ENCODE results near the gene LIN7A. TPM values are rescaled to one million over a fixed set of nuclear protein-coding genes. Genes with fewer than 3 reads are reported as not detected.

LIN7A gene, protein sequence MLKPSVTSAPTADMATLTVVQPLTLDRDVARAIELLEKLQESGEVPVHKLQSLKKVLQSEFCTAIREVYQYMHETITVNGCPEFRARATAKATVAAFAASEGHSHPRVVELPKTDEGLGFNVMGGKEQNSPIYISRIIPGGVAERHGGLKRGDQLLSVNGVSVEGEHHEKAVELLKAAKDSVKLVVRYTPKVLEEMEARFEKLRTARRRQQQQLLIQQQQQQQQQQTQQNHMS
- total RNA-seq (2021) (10.0 and 10.7 TPM in 2 replicates), Bru-seq, nascent RNA (percentile 61 among the genes with signal in this experiment), BruChase-seq, experiment 1, labeled RNA remaining after a 2-hour chase (percentile 49 among the genes with signal in this experiment), BruChase-seq, experiment 2, labeled RNA remaining after a 6-hour chase (percentile 49 among the genes with signal in this experiment)
- long read RNA-seq, full-length matches to known transcripts: 8 of 10 reads
- long read RNA-seq, partial matches to known transcripts: 1 of 10 reads
- long read RNA-seq, other reads (novel, unspliced or antisense): 1 of 10 reads

GRCh38 chr12:80937391-80938238 is at the start of gene LIN7A:
TSS of gene LIN7A (minus strand) at chr12:80937934. CDS start at chr12:80937722, 212 bp downstream.
- DNase-seq (ENCODE audit: low spot score): peak; percentile 78
- TF ChIP-seq EZH2 (IDR thresholded peaks at IDR 0.05; ENCODE audit: borderline replicate concordance, low read depth, low read length, poor library complexity, severe bottlenecking) (no peak), CTCF (conservative IDR thresholded peaks at IDR 0.05; ENCODE audit: low read depth, low read length) (no peak)
- BruUV-seq (replicated peaks): no TSS peak
- intact Hi-C loops (cut with micrococcal nuclease; ENCODE audit: unreplicated experiment): loop anchor here (5.0 to 10.0 kb wide), 3 partner anchors 80 to 743 kb away; no protein-coding TSS in a partner anchor
- H3K27me3 ChIP-seq (replicated peaks; ENCODE audit: insufficient read depth, low read depth, low read length, poor library complexity): no peaks in the 10 kb centered on the region
- peak within 1 kb of the TSS; percentile 87 for H3K27ac ChIP-seq (ENCODE audit: low read depth, low read length, poor library complexity, severe bottlenecking)
- no peaks in the 10 kb centered on the region for H3K9me3 ChIP-seq (ENCODE audit: low read depth, low read length, poor library complexity, severe bottlenecking)
- ChIA-PET POLR2A (ENCODE audit: low non-redundant PET) (no interaction called here), CTCF (no interaction called here)
- H3K4me1 ChIP-seq (ENCODE audit: insufficient read depth, low read length, poor library complexity, severe bottlenecking): peaks cover 10% of the 10 kb centered on the region
- no peaks in the 10 kb centered on the region for H3K36me3 ChIP-seq (ENCODE audit: insufficient read depth, low read length, poor library complexity, severe bottlenecking)
- peak within 1 kb of the TSS; percentile 71 for H3K4me3 ChIP-seq (ENCODE audit: low read depth, low read length, poor library complexity, severe bottlenecking)

DNA sequence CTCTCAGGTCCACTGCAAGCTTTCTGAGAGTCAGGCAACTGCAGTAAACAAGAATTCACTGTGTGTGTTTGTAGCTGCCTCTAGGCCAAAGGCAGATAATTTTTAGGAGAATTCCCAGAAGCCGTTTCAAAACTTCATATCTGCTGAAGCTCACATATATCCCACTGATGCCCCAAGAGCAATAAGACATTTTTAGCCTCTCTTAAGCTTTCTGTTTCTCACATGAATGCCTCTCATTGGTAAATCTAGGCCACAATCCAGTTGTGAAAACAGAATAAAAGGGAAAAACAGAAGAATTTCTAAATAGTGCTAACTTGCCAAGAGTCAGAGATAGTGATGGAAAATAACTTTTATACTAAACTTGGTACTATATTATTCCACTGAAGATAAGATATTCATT is 48.5 kb upstream of the LIN7A start:
- no peak for TF ChIP-seq EZH2 (IDR thresholded peaks at IDR 0.05; ENCODE audit: borderline replicate concordance, low read depth, low read length, poor library complexity, severe bottlenecking)
- TF ChIP-seq CTCF (conservative IDR thresholded peaks at IDR 0.05; ENCODE audit: low read depth, low read length): no peak
- CTCF ChIA-PET: no interaction called here
- intact Hi-C loops (cut with micrococcal nuclease; ENCODE audit: unreplicated experiment): no loop called here
- Histone ChIP-seq H3K27ac (ENCODE audit: low read depth, low read length, poor library complexity, severe bottlenecking) (no peak overlapping the region), H3K9me3 (ENCODE audit: low read depth, low read length, poor library complexity, severe bottlenecking) (no peaks in the 10 kb centered on the region), H3K36me3 (ENCODE audit: insufficient read depth, low read length, poor library complexity, severe bottlenecking) (no peaks in the 10 kb centered on the region), H3K4me1 (ENCODE audit: insufficient read depth, low read length, poor library complexity, severe bottlenecking) (no peaks in the 10 kb centered on the region), H3K27me3 (replicated peaks; ENCODE audit: insufficient read depth, low read depth, low read length, poor library complexity) (no peaks in the 10 kb centered on the region), H3K4me3 (ENCODE audit: low read depth, low read length, poor library complexity, severe bottlenecking) (no peak overlapping the region)
- no TSS peak for BruUV-seq (replicated peaks)
- no peak for DNase-seq (ENCODE audit: low spot score)
- POLR2A ChIA-PET (ENCODE audit: low non-redundant PET): no interaction called here

- no peaks in the 10 kb centered on the region for H3K9me3 ChIP-seq (ENCODE audit: low read depth, low read length, poor library complexity, severe bottlenecking)
- ChIA-PET CTCF (no interaction called here), POLR2A (ENCODE audit: low non-redundant PET) (interaction anchor here (0.6 kb wide), 1 partner anchor 578 kb away, joined by 3 read pairs; no protein-coding TSS in a partner anchor)
- intact Hi-C loops (cut with micrococcal nuclease; ENCODE audit: unreplicated experiment): no loop called here
- H3K27me3 ChIP-seq (replicated peaks; ENCODE audit: insufficient read depth, low read depth, low read length, poor library complexity): no peaks in the 10 kb centered on the region
- no peak overlapping the region for H3K27ac ChIP-seq (ENCODE audit: low read depth, low read length, poor library complexity, severe bottlenecking)
- no peak overlapping the region for H3K4me3 ChIP-seq (ENCODE audit: low read depth, low read length, poor library complexity, severe bottlenecking)
- H3K36me3 ChIP-seq (ENCODE audit: insufficient read depth, low read length, poor library complexity, severe bottlenecking): no peaks in the 10 kb centered on the region
- DNase-seq (ENCODE audit: low spot score): no peak
- H3K4me1 ChIP-seq (ENCODE audit: insufficient read depth, low read length, poor library complexity, severe bottlenecking): no peaks in the 10 kb centered on the region
- no TSS peak for BruUV-seq (replicated peaks)
- TF ChIP-seq EZH2 (IDR thresholded peaks at IDR 0.05; ENCODE audit: borderline replicate concordance, low read depth, low read length, poor library complexity, severe bottlenecking) (no peak), CTCF (conservative IDR thresholded peaks at IDR 0.05; ENCODE audit: low read depth, low read length) (no peak)
Measured at GRCh38 chr12:80979816-80980215, 42.1 kb upstream of the LIN7A start.
